ENCODE results near the gene LDB3.

GRCh38 chr10:86775056-86775869, 107.0 kb downstream of the LDB3 start:
- no peak for TF ChIP-seq CTCF (optimal IDR thresholded peaks at IDR 0.05 in 1 of 3, IDR thresholded peaks at IDR 0.05 in 1 of 3, conservative IDR thresholded peaks at IDR 0.05 in 1 of 3; ENCODE audit: extremely low read depth in 1 of 3, insufficient read depth in 2 of 3, low read length in 3 of 3)
- no peak for TF ChIP-seq EZH2 (IDR thresholded peaks at IDR 0.05; ENCODE audit: low read length)

Data from keratinocyte (primary cell).